AG04449 (cell line): Measurements from ENCODE around the gene CD274.

Experiments used
- CTCF ChIA-PET: fragments of 350-600 bp; formaldehyde crosslinking; extraction: SDS; loops from one replicate; lab custom pipeline; 2021; ENCODE audit warnings: antibody characterized with exemption; lab: Yijun Ruan, JAX
- POLR2A ChIA-PET: fragments of 400-600, 350-600 bp; formaldehyde crosslinking; extraction: SDS; loops from one replicate; lab custom pipeline; 2020; ENCODE audit warnings: antibody characterized with exemption, inconsistent platforms; lab: Yijun Ruan, JAX
- DNase-seq: peaks from one replicate; pipeline ENCODE4 v3.0.0-alpha.2; 2010; ENCODE audit warnings: low read depth, low spot score
- H3K4me3 ChIP-seq: 2 replicates; pipeline ENCODE4 v1.5.1; 2011; ENCODE audit warnings: low read depth, mild to moderate bottlenecking, control low read depth, low read length
- CTCF ChIP-seq: IDR thresholded peaks from one replicate; pipeline ENCODE4 v1.5.1; 2011; ENCODE audit warnings: mild to moderate bottlenecking, moderate library complexity, low read length, control low read depth, inconsistent platforms; ENCODE audit not compliant: insufficient read depth; ENCODE audit errors: missing control alignments

Gene CD274

DNA sequence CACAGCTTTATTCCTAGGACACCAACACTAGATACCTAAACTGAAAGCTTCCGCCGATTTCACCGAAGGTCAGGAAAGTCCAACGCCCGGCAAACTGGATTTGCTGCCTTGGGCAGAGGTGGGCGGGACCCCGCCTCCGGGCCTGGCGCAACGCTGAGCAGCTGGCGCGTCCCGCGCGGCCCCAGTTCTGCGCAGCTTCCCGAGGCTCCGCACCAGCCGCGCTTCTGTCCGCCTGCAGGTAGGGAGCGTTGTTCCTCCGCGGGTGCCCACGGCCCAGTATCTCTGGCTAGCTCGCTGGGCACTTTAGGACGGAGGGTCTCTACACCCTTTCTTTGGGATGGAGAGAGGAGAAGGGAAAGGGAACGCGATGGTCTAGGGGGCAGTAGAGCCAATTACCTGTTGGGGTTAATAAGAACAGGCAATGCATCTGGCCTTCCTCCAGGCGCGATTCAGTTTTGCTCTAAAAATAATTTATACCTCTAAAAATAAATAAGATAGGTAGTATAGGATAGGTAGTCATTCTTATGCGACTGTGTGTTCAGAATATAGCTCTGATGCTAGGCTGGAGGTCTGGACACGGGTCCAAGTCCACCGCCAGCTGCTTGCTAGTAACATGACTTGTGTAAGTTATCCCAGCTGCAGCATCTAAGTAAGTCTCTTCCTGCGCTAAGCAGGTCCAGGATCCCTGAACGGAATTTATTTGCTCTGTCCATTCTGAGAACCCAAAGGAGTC lies at the start of gene CD274:
TSS of gene CD274 (plus strand) at position 184 of the 733 bp plus-strand sequence. CDS start 5,572 bp downstream, outside the sequence.
- ChIA-PET POLR2A (interaction anchor here (0.6 to 1.8 kb wide), 7 partner anchors 10 to 137 kb away, joined by 3 to 11 read pairs (median 4); partner anchors contain the start of genes PDCD1LG2 and PLGRKT), CTCF (interaction anchor here (0.7 to 3.5 kb wide), 28 partner anchors 9 to 699 kb away, joined by 3 to 75 read pairs (median 4); partner anchors contain the start of genes PDCD1LG2 and PLGRKT)
- TF ChIP-seq CTCF, result peak; percentile 70
- DNase-seq, result no peak
- H3K4me3 ChIP-seq, result peak within 1 kb of the TSS; percentile 72

GRCh38 chr9:5402217-5402616 lies 48.1 kb upstream of the CD274 start:
- ChIA-PET POLR2A (no interaction called here), CTCF (no interaction called here)
- no peak overlapping the region for H3K4me3 ChIP-seq
- no peak for DNase-seq
- no peak for TF ChIP-seq CTCF

DNA sequence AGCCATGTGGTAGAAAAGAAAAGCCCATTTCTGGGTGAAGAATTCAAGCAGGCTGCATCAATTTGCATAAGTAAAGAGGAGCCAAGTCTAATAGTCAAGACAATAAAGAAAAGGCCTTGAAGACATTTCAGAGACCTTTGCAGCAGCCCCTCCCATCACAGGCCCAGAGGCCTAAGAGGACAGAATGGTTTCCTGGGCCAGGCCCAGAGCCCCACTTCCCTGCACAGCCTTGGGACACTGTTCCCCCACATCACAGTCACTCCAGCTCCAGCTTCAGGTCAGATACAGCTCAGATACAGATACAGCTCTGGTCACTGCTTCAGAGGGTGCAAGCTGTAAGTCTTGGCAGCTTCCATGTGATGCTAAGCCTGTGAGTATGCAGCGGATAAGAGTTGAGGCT lies 41.7 kb upstream of the CD274 start:
- no peak overlapping the region for H3K4me3 ChIP-seq
- TF ChIP-seq CTCF, result no peak
- no peak for DNase-seq
- ChIA-PET POLR2A (no interaction called here), CTCF (no interaction called here)

DNA sequence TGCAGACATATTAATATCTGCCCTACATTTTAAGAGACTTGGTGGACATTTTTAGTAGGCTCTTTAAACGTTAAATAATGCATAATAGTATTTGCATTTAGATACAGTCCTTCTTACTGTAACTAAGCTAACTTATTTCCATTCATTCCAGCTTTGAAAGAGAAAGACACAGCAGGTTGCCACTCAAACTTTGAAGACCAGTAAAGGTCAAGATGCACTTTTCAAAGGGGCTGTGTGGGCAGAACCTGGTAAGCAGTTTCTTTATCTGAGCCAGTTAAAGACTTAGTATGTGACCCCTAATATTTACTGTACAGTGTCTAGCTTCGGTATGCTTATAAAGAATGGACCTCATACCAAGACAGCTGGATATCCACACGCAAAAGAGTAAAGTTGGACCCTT lies 33.4 kb upstream of the CD274 start:
- ChIA-PET CTCF (interaction anchor here (1.4 kb wide), 1 partner anchor 173 kb away, joined by 9 read pairs; no protein-coding TSS in a partner anchor), POLR2A (no interaction called here)
- DNase-seq, result no peak
- no peak overlapping the region for H3K4me3 ChIP-seq
- no peak for TF ChIP-seq CTCF

GRCh38 chr9:5418481-5418880 lies 31.9 kb upstream of the CD274 start:
- TF ChIP-seq CTCF, result no peak
- DNase-seq, result no peak
- POLR2A ChIA-PET, result no interaction called here
- no peak overlapping the region for H3K4me3 ChIP-seq
- CTCF ChIA-PET, result no interaction called here

DNA sequence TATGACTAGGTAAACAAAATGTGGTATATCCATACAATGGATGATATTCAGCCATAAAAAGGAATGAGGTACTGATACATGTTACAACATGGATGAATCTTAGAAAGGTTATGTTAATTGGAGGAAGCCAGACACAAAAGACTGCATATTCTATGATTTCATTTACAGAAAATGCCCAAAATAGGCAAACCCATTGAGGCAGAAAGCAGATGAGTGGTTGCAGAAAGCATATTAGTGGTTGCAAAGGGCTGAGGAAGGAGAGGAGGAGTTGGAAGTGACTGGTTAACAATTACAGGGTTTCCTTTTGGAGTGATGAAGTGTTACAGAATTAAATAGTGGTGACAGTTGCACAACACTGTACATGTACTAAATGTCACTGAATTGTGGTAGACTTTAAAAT lies 30.4 kb upstream of the CD274 start:
- CTCF ChIA-PET, result no interaction called here
- no peak for TF ChIP-seq CTCF
- DNase-seq, result no peak
- POLR2A ChIA-PET, result no interaction called here
- no peak overlapping the region for H3K4me3 ChIP-seq
